Mesodermal cell (in vitro differentiated cells): ENCODE measurements around the gene E2F3.

ENCODE experiments used
- H3K27ac ChIP-seq: 2 replicates; pipeline ENCODE4 v1.7.0; 2013; ENCODE audit warnings: mild to moderate bottlenecking, low read depth, low read length, moderate library complexity; ENCODE audit not compliant: severe bottlenecking
- H3K36me3 ChIP-seq: 2 replicates; pipeline ENCODE4 v1.7.1; 2013; ENCODE audit warnings: mild to moderate bottlenecking, low read length, moderate library complexity; ENCODE audit not compliant: control insufficient read depth, insufficient read depth
- H3K4me1 ChIP-seq: one replicate; pipeline ENCODE4 v1.7.1; 2013; ENCODE audit warnings: mild to moderate bottlenecking, low read length; ENCODE audit not compliant: insufficient read depth, control insufficient read depth, poor library complexity, severe bottlenecking
- H3K4me3 ChIP-seq: 2 replicates; pipeline ENCODE4 v1.7.0; 2013; ENCODE audit warnings: low read length, control low read depth, mild to moderate bottlenecking; ENCODE audit not compliant: insufficient read depth, poor library complexity, severe bottlenecking; ENCODE audit errors: extremely low read depth
- H3K9me3 ChIP-seq: 2 replicates; pipeline ENCODE4 v1.7.1; 2013; ENCODE audit warnings: mild to moderate bottlenecking, low read length, moderate library complexity; ENCODE audit not compliant: control insufficient read depth
- WGBS, 2 experiments: methylation state at CpG; one replicate each; pipeline ENCODE4 v1.1.5; 2013; ENCODE audit warnings: missing lambda C conversion rate in 2 of 2; ENCODE audit not compliant: insufficient coverage in 2 of 2; 5-methylcytosine and 5-hydroxymethylcytosine counted together

The E2F3 gene

DNA sequence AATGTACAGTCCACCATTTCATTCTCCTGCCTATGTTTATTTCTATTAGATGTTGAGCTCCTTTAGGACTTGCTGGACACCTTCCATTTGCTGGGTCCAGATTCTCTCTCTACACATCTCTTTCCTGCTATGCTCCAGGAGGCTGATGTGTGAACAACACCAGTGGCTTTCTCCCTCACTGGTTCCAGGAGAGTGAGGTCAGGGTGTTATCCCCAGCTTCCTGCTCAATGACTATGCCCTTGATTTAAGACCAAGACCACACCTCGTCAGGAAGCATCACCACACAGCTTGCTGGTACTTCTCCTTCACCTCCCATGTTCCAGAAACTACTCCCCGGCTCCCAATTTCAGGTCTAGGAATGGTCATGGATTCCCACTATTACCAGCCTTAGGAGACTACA lies 31.3 kb upstream of the E2F3 start:
- Histone ChIP-seq H3K4me1 (no peaks in the 10 kb centered on the region), H3K4me3 (no peak overlapping the region), H3K9me3 (no peaks in the 10 kb centered on the region), H3K27ac (no peak overlapping the region), H3K36me3 (no peaks in the 10 kb centered on the region)
- 90% methylated on average over 2 of the region's 2 CpGs for WGBS, 2 experiments

DNA sequence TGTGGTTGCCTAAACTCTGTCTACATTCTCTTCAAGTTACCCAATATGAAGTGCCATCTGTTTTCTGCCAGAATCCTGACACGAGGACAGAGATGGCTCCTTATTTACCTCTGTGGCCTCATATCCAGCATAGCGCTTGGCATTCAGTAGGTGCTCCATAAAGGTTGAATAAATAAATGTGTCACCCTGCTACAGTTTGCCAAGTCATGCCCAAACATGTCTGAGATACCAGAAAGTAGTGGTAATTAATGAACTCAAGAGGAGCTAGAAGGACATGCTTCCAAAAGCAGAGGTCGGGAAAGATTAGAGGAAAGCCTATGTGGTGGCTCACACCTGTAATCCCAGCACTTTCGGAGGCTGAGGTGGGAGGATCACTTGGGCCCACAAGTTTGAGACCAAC lies 30.9 kb upstream of the E2F3 start:
- Histone ChIP-seq H3K36me3 (no peaks in the 10 kb centered on the region), H3K4me3 (no peak overlapping the region), H3K27ac (no peak overlapping the region), H3K4me1 (no peaks in the 10 kb centered on the region), H3K9me3 (no peaks in the 10 kb centered on the region)
- 95 to 96% methylated on average over 3 to 4 of the region's 4 CpGs for WGBS, 2 experiments

DNA sequence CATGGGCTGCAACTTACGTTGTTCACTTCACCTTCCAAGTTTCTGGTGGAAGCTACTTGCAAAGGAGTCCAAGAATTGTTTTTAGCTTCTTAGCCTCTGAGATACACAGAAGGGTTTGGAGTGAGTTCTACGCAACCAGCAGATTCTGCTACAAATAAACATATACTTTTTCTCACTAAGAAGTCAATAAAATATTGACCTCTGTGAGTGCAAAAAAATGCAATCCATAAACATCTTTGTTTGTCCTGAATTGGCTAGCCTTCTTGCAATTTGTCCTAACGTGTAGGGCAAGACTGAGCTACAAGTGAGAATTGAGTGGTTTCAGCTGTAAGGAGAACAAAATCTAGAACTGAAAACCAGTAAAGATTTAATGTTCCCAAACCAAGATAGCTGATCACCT lies 26.2 kb upstream of the E2F3 start:
- H3K27ac ChIP-seq = no peak overlapping the region
- H3K4me1 ChIP-seq = no peaks in the 10 kb centered on the region
- no peaks in the 10 kb centered on the region for H3K36me3 ChIP-seq
- H3K9me3 ChIP-seq = no peaks in the 10 kb centered on the region
- 80 to 100% methylated on average over 1 of the region's 3 CpGs for WGBS, 2 experiments
- H3K4me3 ChIP-seq = no peak overlapping the region

DNA sequence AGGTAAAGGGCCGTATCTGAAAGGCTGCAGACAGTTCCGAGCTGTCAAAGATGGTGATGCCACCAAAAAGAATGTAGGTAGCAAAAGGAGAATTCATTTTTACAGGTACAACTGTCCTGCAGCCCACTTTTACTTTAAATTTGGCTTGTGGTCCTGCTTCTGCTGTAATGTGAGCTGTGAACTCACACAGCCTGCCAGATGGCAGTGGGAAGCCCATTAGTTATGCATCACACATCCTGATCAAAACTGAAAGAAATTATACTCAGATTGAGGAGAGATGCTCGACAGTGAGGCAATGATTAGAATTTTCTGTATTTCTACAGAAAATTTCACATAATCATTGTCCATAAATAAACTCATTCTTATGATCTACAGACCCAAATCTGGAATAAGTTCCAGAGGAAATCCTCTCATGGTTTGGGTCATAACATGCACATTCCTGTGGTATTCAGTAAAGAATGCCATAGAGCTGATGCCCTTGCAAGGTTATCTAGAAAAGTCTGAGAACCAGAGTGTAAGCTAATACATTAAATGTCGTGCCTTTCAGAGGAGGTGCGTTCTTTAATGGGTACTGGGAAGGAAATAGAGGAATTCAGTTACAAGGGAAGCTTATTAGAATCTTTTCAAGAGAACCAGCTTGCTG lies 23.9 kb upstream of the E2F3 start:
- WGBS, 2 experiments = 76 to 100% methylated on average over 2 to 4 of the region's 5 CpGs
- Histone ChIP-seq H3K4me3 (no peak overlapping the region), H3K27ac (no peak overlapping the region), H3K36me3 (no peaks in the 10 kb centered on the region), H3K4me1 (no peaks in the 10 kb centered on the region), H3K9me3 (peaks cover 5% of the 10 kb centered on the region)

DNA sequence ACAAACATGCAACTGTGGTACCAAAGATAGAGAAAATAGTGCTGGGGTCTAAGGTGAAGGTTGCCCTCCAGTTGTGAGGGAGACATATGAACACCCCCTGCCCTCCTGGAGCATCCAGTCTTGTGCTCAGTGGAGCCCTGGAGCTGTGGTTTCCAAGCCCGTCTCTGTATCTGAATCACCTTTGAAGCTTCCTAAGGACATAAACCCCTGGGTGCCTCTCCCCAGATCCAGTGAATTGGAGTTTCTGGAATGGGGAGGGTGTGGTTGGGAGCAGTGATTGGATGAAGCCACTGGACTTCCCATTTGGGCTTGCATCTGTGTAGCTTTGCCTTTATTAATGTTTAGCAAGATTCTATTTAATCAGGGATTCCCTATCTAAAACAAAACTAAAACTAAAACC lies 22.4 kb upstream of the E2F3 start:
- H3K27ac ChIP-seq = no peak overlapping the region
- 83% methylated on average over 1 of the region's 1 CpG; no CpG with 5 or more reads in 1 of the 2 experiments for WGBS, 2 experiments
- H3K36me3 ChIP-seq = no peaks in the 10 kb centered on the region
- H3K4me1 ChIP-seq = no peaks in the 10 kb centered on the region
- H3K9me3 ChIP-seq = peaks cover 5% of the 10 kb centered on the region
- H3K4me3 ChIP-seq = no peak overlapping the region

DNA sequence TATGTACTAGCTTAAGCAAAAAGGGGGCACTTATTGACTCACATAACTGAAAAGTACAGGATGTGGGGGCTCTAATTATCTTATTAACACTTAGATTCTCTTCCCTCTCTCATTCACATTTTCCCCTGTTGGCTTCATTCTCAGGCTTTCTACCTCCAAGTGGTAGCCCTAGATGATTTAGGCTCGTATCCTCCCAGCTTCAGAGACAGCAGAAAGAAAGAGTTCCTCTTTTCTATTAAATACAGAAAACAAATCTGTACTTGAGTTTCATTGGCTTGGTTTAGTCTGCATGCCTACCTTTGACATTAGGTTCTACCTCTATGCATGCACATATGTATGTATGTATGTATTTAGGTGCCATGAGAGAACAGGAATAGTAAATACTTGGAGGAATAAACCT lies 15.5 kb upstream of the E2F3 start:
- WGBS, 2 experiments = 83 to 100% methylated on average over 1 of the region's 1 CpG
- Histone ChIP-seq H3K4me3 (no peak overlapping the region), H3K9me3 (peaks cover 4% of the 10 kb centered on the region), H3K27ac (no peak overlapping the region), H3K4me1 (no peaks in the 10 kb centered on the region), H3K36me3 (no peaks in the 10 kb centered on the region)

DNA sequence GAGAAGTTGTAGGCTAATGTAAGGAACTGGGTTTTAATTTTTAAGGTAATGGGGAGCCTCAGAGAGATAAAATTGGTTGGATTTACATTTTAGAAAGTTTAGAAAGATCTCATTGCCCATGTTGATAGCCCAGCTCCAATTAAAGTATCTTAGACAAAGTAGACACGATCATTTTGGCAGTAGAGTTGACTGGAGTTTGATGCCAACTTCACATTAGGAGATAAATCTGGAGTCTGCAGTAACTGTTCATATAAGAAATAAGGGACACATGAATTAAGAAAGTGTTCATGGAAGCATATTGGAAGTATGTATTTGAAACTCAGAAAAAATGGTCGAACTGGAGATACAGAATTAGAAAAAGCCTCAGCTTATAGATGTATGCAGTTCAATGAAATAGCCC lies 12.6 kb upstream of the E2F3 start:
- WGBS, 2 experiments = 83 to 100% methylated on average over 1 to 2 of the region's 2 CpGs
- H3K36me3 ChIP-seq = no peaks in the 10 kb centered on the region
- no peak overlapping the region for H3K4me3 ChIP-seq
- H3K9me3 ChIP-seq = no peaks in the 10 kb centered on the region
- no peaks in the 10 kb centered on the region for H3K4me1 ChIP-seq
- no peak overlapping the region for H3K27ac ChIP-seq

DNA sequence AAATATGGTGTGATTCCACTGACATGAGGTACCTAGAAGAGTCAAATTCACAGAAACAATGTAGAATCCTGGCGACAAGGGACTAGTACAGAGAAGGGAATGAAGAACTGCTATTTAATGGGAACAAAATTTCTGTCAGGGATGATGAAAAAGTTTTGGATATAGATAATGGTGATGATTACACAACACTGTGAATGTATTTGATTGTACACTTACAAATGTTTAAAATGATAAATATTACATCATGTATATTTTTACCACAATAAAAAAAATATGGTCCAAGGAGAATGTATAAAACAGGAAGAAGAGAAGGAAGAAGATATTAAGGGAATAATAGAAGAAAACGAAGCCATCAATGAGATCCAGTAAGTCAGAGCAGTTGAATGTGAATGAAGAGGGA lies 8.4 kb upstream of the E2F3 start:
- 89 to 100% methylated on average over 2 of the region's 2 CpGs for WGBS, 2 experiments
- H3K27ac ChIP-seq = no peak overlapping the region
- no peaks in the 10 kb centered on the region for H3K36me3 ChIP-seq
- H3K9me3 ChIP-seq = no peaks in the 10 kb centered on the region
- no peak overlapping the region for H3K4me3 ChIP-seq
- H3K4me1 ChIP-seq = no peaks in the 10 kb centered on the region

DNA sequence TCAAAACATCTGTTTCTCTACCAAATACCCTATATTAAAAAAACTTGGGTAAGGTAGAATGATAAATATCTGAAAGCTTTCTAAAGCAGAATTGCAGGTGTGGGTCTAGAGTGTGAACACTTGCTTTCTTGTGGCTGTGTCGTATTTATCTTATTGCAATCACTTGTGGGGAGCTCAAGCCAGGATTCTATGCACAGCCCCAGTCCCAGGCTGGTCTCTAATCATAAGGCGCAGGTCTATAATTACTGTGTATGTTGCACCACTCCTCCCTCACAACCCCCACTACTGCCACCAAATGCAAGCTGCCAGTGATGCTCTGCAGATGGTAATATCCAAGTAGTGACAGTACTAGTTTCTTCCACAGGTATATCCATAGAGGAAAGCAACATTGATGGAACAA lies 2.2 kb upstream of the E2F3 start:
- H3K4me3 ChIP-seq = no peak overlapping the region
- H3K36me3 ChIP-seq = no peaks in the 10 kb centered on the region
- no peaks in the 10 kb centered on the region for H3K4me1 ChIP-seq
- H3K27ac ChIP-seq = no peak overlapping the region
- no peaks in the 10 kb centered on the region for H3K9me3 ChIP-seq
- 88% methylated on average over 1 of the region's 2 CpGs; no CpG with 5 or more reads in 1 of the 2 experiments for WGBS, 2 experiments

DNA sequence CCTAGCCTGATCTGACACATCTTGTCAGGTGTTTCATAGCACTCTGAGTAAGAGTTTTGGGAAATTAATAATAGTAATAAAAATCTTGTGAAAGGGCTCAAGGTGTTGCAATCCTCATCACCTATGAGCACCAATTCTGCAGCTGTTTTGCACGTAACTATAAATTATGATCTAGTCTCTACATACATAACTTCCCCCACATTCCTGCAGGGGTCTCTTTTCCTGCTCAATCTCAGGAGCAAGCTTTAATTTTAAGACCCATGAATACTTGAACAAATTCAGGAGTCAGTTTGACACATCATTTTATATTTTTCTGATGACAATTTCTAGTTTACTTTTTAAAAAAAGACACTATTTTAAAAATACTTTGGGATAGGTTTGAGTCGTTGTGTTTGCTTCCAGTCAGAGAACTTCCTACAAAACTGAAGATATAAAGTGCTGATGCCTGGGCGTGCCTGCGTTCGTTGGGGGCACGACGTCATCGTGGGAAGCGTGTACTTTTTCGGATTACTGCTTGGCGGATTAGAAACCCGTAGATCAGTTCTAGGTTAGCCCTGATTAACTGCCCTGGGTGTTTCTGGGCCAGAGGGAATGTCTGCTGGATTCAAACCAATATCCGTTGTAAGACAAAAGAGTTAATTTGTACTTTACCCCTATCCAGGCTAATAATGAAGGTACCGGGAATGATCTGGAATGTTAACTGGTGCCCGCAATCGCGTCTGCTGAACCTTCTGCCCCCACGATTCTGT lies 1.0 kb upstream of the E2F3 start:
- WGBS, 2 experiments = 4 to 6% methylated on average over 11 to 16 of the region's 18 CpGs

DNA sequence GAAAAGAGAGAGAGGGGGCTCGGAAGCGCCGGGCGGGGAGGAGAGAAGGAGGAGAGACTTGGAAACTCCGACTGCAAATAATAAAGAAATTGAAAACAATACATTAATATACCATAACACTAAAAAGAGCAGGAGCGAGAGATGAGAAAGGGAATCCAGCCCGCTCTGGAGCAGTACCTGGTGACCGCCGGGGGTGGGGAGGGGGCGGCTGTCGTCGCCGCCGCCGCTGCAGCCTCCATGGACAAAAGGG lies 338 bp downstream of the E2F3 start:
- Histone ChIP-seq H3K27ac (peak overlapping the region; percentile 99), H3K9me3 (no peaks in the 10 kb centered on the region), H3K4me3 (peak overlapping the region; percentile 88), H3K36me3 (peaks cover 19% of the 10 kb centered on the region), H3K4me1 (no peaks in the 10 kb centered on the region)
- WGBS, 2 experiments = 0% methylated on average over 2 to 4 of the region's 15 CpGs

More for the DNA sequence above, 1.0 kb upstream of the E2F3 start:
- H3K4me3 ChIP-seq = peak overlapping the region; percentile 88
- H3K27ac ChIP-seq = peak overlapping the region; percentile 73
- no peaks in the 10 kb centered on the region for H3K9me3 ChIP-seq
- H3K4me1 ChIP-seq = no peaks in the 10 kb centered on the region
- H3K36me3 ChIP-seq = peaks cover 5% of the 10 kb centered on the region
